SKM-1 treated with dmso at 0.1 percent for 144 hours (cell line): Measurements from ENCODE around the gene SDK1.
A peak's percentile ranks its signal among the peaks of the same experiment; 100 is the strongest.

Source experiments
- DNase-seq: peaks from one replicate; lab custom pipeline; 2025; ENCODE audit not compliant: unreplicated experiment; lab: John Stamatoyannopoulos, UW

Gene SDK1

GRCh38 chr7:3336042-3336665 is 35.1 kb downstream of the SDK1 start:
- no peak for DNase-seq

DNA sequence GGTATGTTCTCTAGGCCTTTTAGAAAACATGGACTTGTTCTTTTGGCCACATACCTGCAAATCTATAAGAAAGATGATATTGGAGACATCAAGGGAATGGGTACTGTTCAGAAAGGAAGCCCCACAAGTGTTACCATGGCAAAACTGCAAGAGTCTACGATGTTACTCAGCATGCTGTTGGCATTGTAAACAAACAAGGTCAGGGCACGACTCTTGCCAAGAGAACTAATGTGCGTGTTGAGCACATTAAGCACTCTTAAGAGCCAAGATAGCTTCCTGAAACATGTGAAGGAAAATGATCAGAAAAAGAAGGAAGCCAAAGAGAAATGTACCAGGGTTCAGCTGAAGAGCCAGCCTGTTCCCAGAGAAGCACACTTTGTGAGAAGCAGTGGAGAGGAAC is 37.1 kb downstream of the SDK1 start:
- DNase-seq: no peak

GRCh38 chr7:3345699-3346481 is 44.8 kb downstream of the SDK1 start:
- DNase-seq: no peak

DNA sequence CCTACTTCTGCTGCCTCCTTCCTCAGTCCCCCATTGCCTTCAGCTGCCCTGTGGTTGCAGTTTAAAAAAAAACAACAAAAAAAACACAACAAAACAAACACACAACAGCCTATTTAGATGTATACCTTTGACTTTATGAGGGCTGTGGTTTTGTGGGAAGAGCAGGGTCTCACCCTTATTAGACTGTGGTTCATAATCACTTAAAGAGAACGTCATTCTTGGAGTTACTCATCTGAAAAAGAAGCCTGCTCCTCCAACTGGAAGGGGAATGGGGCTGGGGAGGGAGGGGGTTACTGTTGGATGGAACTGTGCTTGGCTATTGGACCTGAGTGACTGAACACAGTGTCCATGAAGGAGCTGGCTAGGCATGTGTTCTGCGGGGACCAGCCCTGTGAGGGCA is 48.1 kb downstream of the SDK1 start:
- DNase-seq: no peak

DNA sequence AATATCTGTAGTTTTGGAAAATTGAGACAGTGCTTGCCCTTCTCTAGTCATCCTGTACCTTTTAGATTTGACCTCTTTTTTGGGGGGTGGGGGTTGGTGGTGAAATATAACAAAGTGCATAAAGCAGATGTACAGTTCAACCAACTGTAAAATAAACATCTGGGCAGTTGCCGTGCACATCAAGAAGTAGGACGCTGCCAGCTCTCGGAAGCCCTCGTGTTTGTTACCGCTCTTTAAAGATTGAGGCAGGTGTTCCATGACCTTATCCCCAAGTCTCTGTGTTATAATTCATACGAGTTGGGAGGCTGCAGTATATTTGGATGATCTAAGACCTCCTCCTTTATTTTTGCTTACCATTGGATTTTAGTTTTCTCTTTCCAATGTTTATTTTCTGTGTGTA is 55.1 kb downstream of the SDK1 start:
- no peak for DNase-seq

GRCh38 chr7:3358991-3359390 is 57.9 kb downstream of the SDK1 start:
- no peak for DNase-seq

DNA sequence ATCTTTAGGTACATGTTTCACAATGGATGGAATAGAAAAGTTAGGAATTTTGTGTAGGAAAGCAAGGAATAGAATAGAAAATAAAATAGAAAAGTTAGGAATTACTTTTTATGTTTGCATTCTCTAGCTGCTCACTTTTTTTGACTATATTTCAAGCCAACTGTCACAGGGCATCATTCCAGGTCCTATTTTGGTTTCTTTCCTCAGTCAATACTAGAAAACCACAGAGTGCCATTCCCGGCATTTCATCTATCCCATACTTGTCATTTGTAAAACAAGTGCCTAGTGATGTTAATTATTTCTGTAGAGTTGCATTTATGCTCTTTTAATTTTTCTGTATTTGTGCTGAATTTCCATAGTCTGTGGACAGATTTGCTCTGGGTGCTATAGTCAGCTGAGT is 66.2 kb downstream of the SDK1 start:
- DNase-seq: no peak

DNA sequence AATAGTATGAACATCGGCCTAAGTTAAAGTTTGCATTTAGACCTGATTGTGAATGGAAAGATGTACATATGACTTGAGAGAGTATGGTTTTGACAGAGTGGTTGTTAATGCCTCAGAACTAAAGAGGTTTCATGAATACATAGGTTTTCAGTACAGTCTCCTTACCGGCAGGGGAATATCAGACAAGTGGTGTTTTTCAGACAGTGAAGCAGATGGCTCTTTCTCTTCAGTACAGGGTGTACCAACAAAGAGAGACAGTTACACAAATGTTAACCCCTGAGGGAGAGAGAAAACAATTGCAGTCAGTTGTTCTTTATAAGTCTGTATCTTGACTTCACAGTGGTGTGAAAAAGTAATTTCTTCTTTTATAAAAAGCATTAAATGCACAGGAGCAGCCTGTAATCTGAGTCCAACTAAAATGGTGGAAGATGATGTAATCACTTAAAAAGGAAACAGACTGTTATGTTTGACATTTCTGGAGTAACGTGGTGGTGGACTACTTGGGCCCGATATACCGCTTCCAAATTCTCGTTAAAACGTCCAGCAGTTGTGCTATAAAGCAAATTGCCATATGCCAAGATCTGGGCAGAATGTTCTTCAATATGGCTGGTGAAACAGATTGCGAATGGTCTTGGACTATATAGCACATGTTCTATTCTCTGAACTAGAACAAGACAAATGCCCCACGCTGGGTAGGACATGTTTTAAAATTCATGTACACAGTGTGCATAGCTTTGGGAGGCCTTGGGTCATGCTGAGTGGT is 69.2 kb downstream of the SDK1 start:
- no peak for DNase-seq

GRCh38 chr7:3370921-3371320 is 69.9 kb downstream of the SDK1 start:
- no peak for DNase-seq

DNA sequence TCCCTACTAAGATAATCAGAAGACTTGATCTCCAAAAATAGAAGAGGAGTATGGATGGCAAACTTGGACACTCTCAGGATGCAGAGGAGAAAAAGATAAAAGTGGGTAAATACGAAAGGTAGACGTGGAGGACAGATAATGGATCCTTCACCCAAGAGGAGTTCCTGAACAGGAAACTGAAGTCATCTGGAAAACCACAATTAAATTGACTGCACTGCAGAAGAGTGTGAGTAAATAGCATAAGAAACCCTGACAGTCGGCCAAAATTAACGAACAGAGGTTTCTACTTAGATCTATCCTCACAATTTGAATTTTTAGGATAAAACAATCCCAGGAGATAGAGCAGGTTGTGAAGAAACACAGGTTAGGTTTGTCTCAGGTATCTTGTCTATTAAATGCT is 70.5 kb downstream of the SDK1 start:
- DNase-seq: no peak

DNA sequence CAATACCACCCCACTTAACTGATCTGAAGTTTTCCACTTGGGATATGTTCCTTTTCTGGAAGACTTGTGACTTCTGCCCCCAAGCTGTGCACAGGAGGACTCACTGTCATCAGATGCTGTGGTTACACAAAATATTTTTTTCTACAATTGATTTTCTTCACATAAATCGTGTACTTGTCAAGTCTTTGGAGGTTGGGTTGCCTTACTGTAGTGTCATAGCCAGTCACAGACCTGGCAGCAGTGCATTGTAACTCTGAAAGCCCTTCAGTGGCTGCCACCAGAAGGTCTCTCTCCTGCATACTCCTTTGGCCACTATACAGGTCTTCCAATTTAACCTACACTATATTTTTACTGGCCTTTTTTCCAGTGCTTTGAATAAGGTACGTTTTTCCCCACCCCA is 73.2 kb downstream of the SDK1 start:
- DNase-seq: no peak

GRCh38 chr7:3378390-3379150 is 77.5 kb downstream of the SDK1 start:
- DNase-seq: no peak

GRCh38 chr7:3380034-3380433 is 79.0 kb downstream of the SDK1 start:
- no peak for DNase-seq

DNA sequence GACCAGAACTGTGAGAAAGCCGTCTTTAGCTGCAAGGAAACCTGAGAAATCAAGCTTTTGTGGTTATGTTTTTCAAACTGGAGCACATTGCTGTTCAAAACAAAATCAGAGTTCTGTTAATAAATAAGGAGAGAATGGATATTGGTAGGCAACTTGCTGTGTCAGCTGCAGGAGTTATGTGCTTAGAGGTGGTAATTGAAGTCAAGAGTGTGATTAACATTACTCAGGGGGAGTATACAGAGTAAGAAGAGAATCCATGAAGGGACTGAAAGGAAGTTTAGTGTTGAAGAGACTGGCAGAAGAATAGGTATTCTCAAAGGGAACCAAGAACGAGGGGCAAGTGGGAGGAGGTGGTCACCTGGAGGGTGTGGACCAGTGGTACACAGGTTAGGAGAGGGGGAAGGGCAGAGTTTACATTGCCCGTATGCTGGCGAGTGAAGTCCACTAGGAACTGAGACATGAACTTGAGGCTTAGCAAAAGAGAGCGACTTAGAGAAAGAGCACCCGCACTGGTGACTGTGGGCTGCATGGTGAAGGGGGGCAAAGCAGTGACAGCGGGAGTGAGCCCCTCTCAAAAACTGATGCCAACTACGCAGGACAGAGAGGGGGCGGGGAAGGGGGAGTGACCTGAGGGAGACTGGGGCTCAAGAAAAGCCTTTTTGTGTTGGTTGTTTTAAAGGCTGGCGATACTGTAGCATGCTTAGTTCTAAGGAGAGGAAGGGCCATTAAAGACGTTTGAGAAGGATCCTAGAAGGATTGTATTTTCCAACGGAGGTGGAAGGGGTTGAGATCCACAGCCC is 80.0 kb downstream of the SDK1 start:
- DNase-seq: no peak

- DNase-seq: no peak
Measured at GRCh38 chr7:3386423-3387190, 85.6 kb downstream of the SDK1 start.

DNA sequence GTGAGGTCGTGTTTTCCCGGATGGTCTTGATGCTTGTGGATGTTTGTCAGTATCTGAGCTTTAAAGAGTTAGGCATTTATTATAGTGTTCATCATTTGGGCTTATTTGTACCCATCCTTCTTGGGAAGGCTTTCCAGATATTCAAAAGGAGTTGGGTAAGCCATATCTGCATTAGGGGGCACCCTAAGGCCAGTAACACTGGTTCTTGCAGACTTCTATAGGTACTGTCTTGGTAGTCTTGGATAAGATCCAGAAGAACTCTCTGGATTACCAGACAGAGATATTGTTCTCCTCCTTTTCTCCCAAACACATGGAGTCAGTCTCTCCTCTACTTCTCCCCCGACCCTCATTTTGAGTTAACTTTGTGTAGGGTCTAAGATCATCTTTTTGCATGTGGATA is 92.8 kb downstream of the SDK1 start:
- DNase-seq: no peak

- no peak for DNase-seq
Measured at GRCh38 chr7:3397324-3397723, 96.3 kb downstream of the SDK1 start.

GRCh38 chr7:3399858-3400257 is 98.8 kb downstream of the SDK1 start:
- peak; percentile 58 for DNase-seq

GRCh38 chr7:3404501-3404900 is 103.4 kb downstream of the SDK1 start:
- no peak for DNase-seq
